GM19328 (cell line): ENCODE data around the gene POLR2E.

ENCODE experiments used
- ATAC-seq: cut with Tn5 transposase; IDR thresholded peaks from one replicate; pipeline ENCODE4 v1.9.1; 2021; ENCODE audit warnings: mild to moderate bottlenecking, moderate library complexity; ENCODE audit not compliant: unreplicated experiment

Gene POLR2E

DNA sequence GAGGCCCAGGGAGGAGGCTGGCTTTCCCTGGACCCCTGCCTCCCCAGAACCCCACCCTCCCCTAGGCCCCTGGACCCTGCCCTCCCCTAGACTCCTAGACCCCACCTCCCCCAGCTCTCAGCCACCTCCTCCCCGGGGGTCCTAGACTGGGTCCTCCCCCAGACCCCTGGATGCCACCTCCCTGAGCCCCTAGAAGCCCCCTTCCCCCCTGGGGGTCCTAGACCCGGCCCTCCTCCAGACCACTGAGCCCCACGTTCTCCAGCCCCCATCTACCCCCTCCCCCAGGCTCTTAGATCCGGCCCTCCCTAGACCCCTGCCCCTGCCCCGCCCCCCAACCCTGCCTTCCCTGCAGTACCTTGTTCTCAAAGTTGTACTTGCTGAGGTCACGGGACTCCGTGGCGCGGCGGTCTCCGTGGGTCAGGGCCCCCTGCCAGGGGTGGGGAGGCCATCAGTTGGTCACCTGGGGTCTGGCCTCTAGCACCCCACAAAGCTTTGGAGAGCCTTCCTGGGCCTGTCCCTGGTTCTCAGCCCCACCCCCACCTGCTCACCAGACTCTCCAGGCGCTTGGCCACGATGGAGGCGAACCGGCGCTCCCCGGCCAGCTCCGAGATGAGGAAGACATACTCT is 16.6 kb upstream of the POLR2E start:
- ATAC-seq, result no peak

DNA sequence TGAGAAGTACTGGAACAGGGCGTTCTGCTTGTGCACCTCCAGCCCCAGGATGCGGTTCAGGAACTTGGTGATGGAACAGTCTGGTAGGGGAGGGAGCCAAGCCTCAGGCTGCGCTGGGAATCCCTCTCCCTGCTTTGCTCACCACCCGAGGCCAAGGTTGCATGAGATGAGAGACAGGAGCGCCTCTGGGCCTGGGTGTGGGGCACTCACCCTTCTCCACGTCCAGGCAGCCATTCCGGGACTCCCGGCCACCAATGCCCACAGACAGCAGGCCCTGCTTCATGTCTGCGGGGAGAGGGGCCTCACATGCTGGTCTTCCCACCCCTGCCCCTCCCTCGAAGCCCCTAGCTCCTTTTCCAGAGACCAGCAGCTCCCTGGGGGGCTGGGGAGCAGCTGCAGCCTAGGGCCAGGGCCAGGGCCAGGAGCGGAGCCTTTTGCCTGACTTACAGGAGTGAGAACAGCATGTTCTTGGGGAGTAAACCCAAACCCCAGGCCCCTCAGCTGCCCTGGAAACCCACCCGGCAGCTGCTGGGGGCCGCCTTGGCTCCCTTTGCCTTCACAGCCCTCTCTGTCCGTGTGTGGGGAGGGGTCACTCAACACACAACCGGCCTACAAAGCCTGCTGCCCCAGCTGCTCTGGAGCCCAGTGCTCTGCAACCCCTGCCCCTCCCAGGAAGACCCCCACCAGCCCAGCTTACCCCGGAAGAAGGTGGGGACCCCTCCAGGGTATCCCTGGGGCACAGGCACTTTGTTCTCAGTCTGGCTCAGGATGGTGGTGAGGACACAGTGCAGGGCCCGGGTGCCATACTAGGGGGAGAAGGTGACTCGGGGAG is 15.8 kb upstream of the POLR2E start:
- no peak for ATAC-seq

DNA sequence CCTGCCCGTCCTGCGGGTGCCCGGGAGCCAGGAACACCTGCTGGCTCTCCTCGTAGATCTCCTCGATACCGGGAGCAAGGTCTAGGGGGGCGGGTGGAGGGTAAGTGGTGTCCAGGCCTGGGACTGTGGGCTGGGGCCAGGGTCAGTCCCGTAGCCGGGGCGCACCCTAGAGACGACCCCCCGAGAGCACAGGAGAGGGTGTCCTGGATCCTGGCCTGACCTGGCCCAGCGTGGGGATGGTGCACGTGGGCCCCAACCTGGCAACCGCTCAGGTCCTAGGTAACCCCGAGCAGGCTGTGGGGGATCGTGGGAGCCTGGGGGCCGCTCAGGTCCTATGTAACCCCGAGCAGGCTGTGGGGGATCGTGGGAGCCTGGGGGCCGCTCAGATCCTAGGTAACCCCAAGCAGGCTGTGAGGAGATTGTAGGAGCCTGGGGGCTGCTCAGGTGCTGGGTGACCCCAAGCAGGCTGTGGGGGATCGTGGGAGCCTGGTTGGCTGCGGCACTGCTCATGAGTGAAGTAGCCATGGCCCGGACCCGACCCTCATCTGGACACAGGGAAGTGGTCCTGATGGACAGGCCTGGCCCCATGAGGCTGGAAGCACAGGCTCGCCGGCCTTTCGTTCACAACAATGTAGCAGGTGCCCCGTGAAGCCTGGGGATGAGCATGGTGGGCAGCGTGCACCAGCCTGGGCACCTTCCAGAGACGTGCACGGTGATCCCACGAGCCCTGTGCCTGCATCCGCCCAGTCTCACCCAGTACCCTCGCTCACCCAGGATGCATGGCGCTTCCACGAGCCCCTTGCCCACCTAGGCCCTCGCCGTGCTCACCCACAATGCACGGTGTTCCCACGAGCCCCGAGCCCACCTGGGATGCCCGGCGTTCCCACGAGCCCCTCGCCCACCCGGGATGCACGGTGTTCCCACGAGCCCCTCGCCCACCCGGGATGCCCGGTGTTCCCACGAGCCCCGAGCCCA is 14.8 kb upstream of the POLR2E start:
- no peak for ATAC-seq

DNA sequence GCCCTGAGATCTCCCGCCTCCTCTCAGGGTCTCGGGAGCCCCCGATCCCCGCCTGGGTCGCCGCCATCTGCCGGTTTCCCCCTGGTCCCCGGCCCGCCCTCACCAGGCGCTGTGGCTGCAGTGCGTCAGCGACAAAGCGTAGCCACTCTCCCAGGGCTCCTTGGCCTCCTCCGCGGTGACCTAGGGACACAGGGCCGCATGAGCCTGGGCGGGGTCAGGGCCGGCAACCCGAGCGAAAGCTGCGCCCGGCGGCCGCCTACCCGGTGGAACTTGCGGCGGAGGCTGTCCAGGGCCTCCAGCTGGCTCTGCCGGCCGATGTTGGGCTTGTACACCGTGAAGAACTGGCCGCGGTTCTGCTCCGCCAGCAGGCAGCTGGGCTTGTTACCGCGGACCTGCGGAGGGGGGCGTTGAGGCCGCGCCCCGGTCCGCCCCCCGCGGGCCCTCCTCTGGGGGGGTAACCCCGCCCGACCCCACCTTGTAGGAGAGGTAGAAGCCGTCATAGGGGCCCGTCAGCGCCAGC is 13.9 kb upstream of the POLR2E start:
- no peak for ATAC-seq

DNA sequence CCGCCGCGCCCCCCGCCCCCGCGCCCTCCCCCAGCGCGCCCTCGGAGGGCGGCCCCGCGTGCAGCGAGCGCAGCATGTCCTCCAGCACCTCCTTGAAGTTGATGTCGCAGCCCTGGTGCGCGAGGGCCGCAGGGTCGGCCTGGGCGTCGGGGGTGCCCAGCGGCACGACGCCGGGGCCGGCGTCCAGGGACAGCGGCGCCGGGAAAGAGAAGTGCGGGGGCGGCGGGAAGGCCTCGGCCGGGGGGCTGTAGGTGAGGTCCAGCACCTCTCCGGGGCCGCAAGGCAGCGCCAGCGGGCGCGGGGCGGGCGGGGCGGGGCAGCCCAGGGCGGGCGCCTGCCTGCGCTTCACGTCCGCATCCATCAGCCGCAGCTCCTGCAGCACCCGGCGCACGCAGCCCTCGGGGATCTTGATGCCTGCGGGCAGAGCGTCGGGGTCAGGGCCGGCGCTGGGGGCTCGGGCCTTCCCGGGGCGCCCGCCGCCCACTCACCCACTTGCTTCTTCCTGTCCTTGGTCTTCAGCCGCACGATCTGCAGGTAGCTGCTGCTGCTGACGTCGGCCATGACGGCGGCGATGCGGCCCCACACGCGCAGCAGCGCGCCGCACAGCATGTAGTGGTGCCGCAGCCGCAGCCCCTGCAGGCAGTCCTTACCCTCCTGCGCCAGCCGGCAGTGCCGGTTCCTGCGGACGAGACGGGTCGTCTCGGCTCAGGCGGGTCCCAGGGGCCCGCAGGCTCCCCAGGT is 13.3 kb upstream of the POLR2E start:
- no peak for ATAC-seq

DNA sequence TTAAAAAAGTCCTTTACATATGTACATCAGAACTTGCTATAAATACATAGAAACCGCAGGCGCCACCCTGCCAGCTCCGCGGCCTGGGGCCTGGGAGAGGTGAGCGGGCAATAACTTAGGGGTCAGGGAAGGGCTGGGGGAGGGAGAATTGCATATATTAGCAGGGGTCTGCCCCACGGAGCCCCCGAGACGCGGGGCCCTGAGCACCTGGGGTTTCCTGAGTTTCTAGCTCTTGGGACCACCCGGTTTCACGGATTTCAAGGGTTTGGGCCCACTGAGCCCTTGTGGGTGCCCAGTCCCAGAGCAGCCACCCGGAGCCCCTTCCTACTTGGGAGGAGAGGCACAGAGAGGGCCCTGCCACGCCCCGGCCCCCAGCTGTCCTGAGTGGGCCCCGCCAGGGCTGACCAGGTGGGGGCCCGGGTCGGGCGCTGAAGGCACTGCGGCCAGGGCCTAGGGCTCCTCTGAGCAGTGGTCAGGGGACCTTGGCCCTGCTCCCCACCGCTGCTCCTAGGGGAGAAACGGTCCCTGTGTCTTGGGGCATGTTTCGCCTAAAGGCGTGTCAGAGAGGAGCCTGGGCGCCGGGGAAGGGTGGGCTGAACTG is 12.6 kb upstream of the POLR2E start:
- ATAC-seq, result no peak

DNA sequence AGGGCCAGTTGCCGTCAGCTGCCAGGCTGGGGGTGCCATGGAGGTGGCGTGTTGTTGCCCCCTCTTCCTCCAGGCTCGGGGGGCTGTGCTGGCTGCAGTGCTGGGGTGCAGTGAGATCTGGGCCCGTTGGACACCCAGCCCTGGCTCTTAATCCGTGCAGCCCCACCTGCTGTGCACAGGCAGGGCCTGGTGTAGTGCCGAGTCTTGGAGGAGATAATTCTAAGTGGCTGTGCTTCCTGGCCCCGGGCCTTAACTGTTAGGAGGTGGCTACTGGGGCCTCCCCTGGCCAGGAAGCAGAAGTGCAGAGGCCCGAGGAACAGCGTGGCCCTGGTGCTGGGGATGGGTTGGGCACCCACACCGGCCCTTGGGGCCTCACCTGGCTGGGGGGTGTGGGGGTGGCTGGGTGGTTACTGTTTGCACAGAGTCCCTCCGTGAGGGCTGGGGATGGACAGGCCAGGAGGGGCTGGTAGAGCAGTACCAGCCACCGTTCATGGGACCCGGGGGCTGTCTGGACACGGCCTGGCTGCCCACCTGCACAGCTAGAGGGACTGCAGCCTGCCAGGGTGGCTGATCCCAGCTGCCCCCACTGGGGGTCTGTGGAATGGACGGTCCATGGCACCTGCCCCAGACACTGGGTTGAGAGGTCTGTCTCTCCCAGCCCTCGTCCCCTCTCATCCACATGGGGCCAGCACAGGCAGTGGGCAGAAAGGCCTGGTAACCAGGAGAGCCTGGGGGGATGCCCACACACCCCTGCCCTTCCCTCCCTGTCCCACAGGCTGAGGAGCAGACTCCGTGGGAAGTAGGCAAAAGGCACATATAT is 11.9 kb upstream of the POLR2E start:
- no peak for ATAC-seq

DNA sequence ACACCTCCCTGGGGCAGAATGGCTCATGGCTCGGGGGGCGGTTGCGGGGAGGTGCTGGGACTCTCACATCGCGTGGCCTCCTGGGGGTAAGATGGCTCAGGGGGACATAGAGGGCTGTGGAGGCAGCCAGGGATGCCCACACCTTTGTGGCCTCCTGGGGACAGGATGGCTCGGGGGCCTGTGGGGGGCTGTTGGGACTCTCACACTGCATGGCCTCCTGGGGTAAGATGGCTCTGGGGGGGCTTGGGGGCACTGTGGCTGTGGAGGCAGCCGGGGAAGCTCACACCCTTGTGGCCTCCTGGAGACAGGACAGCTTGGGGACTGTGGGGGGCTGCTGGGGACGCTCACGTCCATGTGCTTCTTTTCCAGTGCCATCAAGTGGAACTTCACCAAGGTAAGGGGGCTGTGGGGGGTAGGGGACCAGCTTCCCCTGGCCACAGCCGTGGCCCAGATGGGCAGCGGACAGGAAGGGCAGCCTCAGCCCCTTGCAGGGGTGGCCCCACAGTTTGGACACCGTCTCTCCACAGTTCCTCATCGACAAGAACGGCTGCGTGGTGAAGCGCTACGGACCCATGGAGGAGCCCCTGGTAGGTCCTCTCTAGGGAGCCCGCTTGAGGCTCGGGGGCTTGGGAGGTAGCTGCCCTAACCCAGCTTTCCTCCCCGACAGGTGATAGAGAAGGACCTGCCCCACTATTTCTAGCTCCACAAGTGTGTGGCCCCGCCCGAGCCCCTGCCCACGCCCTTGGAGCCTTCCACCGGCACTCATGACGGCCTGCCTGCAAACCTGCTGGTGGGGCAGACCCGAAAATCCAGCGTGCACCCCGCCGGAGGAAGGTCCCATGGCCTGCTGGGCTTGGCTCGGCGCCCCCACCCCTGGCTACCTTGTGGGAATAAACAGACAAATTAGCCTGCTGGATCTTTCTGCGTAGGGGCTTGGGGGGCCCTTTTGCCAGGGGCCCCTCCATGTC is 11.0 kb upstream of the POLR2E start:
- ATAC-seq, result no peak

DNA sequence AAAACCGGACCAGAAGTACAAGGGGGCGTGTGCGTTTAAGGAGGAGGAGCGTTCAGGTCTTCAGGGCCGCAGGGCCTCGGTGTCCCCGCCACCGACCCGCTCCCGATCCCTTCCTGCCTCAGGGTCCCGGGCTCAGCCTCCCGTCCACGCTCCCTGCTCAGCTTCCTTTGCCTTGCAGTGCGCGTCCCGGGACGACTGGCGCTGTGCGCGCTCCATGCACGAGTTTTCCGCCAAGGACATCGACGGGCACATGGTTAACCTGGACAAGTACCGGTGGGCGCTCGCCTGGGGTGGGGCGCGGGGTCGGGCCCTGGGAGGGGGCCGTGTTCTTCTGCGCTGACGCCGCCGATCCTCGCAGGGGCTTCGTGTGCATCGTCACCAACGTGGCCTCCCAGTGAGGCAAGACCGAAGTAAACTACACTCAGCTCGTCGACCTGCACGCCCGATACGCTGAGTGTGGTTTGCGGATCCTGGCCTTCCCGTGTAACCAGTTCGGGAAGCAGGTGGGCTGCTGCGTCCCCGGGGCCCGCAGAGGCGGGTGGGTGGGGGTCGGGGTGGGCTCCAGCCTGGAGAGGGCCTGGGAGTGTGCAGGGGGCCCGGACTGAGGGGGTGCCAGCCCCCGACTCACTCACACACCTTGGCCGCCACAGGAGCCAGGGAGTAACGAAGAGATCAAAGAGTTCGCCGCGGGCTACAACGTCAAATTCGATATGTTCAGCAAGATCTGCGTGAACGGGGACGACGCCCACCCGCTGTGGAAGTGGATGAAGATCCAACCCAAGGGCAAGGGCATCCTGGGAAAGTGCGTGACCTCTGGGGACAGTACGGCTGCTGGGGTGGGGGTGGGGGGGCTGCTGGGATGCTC is 10.1 kb upstream of the POLR2E start:
- ATAC-seq, result no peak

DNA sequence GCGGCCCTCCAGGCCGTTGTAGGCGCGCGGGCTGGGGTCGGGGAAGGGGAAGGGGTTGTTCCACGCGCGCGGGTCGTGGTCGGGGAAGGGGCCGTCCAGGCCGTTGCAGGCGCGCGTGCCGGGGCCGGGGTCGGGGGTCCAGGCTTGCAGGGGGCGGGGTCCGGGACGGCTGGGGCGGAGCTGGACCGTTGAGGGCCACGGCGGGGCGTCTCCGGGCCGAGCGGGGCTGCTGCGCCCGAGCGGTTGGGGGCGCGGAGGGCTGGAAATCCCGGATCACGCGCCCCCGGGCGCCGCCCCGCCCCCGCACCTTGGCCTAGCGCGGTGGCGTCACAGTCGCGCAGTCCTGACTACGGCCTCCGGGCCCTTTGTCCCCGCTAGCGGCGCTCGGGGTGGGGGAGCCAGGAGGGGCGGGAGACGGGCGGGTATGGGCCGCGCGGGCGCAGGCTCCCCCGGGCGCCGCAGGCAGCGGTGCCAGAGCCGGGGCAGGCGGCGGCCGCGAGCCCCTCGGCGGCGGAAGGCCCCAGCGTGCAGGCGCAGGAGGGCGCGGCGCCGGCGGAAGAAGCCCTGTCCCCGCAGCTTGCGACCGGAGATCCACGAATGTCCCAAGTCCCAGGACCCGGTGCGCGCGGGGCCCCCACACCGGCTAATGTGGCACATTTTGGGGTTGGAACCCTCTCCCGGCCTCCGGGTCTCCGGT is 9.3 kb upstream of the POLR2E start:
- peak; percentile 22 for ATAC-seq

DNA sequence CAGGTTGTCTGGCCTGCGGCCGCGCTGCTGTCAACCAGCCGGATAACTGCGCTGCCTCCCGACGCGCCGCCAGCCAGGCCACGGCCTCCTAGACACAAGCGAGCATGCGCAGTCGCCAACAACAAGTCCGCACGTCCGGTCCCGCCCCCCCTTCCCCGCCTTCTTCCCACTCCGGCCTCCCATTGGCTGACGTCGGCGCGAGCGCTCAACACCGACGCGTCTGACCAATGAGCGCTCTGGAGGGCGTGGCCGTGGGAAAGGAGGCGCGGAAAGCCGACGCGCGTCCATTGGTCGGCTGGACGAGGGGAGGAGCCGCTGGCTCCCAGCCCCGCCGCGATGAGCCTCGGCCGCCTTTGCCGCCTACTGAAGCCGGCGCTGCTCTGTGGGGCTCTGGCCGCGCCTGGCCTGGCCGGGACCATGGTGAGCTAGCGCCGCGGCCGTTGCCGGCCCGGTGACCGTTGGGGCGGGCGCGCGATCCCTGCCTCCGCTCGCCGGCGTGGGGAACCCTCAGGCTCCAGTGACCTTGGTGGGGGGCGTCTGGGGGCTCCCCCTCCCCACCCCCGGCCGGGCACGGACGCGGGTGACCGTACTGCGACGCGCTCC is 8.6 kb upstream of the POLR2E start, which contains the start of gene GPX4:
GPX4 (plus strand) TSS at position 287 of the 603 bp plus-strand sequence; CDS start at position 337, 50 bp downstream.
- ATAC-seq, result peak; percentile 68

DNA sequence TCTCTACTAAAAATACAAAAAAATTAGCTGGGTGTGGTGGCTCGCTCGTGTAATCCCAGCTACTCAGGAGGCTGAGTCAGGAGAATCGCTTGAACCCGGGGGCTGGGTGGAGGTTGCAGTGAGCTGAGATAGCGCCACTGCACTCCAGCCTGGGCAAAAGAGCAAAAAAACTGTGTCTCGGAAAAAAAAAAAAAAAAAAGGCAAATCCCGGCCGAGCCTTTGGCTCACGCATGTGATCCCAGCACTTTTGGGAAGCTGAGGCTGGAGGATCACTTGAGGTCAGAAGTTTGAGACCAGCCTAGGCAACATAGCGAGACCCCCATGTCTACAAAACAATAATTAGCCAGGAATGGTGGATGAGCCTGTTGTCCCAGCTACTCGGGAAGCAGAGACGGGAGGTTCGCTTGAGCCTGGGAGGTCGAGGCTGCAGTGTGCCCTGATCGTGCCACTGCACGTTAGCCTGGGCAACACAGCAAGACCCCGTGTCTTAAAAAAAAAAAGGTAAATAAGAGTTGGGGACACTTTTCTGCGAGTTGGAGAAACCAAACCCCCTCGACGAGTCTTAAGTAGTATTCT is 8.0 kb upstream of the POLR2E start:
- no peak for ATAC-seq

DNA sequence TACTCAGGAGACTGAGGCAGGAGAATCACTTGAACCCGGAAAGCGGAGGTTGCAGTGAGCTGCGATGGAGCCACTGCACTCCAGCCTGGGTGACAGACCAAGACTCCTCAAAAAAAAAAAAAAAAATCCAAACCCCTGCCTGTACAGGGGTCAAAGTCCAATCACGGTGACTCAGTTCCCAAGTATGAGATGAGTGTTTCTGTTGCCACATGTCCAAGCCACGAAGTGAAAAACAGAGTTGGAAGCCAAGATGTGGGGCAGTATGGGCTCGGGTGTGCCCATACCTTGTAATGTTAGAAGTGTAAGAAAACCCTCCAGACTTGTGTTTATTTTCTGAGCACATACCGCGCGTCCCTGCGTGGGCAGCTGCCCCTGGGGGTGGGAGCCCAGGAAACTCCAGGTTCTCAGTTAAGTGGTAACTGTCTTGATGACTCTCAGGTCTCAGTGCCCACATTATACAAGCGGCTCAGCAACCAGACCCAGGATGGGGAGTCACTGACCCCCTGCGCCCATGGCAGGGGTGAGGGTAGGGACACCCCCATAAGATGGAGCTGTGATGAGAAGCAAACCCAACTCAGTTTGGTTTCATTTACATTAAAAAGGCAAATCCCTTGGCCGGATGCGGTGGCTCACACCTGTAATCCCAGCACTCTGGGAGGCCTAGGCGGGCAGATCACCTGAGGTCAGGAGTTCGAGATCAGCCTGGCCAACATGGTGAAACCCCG is 7.4 kb upstream of the POLR2E start:
- no peak for ATAC-seq

DNA sequence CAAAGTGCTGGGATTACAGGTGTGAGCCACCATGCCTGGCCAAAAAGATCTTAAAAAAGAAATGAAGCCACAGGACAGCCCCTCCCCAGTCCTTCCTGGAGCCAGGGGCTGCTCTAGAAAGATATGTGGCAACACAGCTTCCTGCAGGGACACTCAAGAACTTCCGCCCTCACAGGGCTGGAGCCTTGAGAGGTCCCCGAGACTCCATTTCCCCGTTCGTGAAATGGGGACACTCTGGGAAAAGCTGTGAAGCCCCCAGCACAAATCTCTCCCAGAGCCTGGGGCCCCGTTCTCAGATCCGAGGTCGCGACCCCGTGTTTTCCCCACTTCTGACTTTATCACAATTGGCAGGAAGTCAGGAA is 6.1 kb upstream of the POLR2E start:
- no peak for ATAC-seq
